ENCODE data around the gene SCAMP4.

SCAMP4 gene

DNA sequence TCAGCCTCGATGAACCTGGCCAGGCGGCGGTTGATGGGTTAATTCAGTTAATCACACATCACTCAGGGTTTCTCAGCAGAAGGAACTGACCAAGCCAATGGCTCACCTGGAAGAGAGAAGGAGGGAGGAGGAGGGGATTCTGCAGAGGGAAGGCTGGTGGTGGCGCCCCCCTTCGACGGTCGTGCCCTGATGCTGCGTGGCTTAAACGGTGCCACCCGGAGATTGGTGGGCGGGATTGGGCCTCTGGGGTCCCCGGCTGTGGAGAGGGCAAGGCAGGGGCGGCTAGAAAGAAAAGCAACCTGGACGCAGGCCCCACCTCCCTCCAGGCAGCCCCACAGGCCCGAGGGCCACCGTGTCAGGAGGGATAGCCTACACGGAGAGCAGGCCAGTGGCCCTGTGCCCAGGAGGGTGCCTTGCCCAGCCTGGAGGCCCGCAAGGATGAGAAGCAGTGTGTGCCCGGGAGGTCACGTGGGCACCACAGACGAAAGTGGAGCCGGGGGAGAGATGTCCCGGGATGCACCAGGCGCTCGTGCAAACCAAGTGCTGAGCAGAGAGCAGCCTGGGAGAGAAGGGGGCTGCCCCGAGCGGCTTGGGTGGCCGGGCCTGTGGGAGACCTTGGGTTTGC lies 51.8 kb downstream of the SCAMP4 start:
- in situ Hi-C loops (cut with HindIII; ENCODE audit: low pct_ligation_motif_present, low sequenced_read_pairs), result no loop called here
- Histone ChIP-seq H3K36me3 (replicated peaks) (peaks cover 5% of the 10 kb centered on the region), H3K4me3 (ENCODE audit: low read depth, low read length) (no peak overlapping the region), H3K27ac (no peak overlapping the region), H3K27me3 (replicated peaks) (no peaks in the 10 kb centered on the region)
- DNase-seq, result no peak
- TF ChIP-seq, protein P1, sequence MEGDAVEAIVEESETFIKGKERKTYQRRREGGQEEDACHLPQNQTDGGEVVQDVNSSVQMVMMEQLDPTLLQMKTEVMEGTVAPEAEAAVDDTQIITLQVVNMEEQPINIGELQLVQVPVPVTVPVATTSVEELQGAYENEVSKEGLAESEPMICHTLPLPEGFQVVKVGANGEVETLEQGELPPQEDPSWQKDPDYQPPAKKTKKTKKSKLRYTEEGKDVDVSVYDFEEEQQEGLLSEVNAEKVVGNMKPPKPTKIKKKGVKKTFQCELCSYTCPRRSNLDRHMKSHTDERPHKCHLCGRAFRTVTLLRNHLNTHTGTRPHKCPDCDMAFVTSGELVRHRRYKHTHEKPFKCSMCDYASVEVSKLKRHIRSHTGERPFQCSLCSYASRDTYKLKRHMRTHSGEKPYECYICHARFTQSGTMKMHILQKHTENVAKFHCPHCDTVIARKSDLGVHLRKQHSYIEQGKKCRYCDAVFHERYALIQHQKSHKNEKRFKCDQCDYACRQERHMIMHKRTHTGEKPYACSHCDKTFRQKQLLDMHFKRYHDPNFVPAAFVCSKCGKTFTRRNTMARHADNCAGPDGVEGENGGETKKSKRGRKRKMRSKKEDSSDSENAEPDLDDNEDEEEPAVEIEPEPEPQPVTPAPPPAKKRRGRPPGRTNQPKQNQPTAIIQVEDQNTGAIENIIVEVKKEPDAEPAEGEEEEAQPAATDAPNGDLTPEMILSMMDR (IDR thresholded peaks at IDR 0.05; ENCODE audit: low read depth, low read length, missing control alignments), result peak; percentile 9

DNA sequence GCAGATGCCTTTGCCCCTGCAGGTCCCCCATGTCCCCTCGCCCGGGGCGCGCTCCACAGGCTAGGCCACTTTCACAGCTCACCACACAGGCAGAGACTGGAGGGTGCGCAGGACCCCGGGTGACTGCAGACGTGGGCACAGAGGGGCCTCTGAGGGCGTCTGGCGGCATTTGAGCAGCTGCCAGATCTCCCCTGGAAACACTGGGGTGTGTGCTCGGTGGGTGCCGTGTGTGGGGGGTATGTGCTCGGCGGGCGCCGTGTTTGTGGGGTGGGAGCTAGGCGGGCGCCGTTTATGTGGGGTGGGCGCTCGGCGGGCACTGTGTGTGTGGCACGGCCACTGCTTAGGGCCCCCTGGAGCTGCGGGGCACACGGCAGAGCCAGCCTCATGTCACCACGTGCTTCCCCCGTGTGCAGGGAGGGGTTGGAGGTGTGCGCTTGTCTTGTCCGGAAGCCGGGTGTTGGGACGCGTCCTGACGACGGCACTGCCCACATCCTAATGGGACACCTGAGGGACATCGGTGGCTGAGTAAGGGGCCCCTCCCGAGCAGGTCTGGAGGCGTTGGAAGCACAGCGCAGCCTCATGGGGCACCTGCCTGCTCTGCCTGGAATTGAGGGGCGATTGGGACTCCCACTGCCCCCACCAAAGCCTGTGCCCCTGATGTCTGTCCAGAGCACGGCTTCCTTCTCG lies 52.5 kb downstream of the SCAMP4 start:
- DNase-seq, result no peak
- peaks cover under 1% of the 10 kb centered on the region for H3K36me3 ChIP-seq (replicated peaks)
- in situ Hi-C loops (cut with HindIII; ENCODE audit: low pct_ligation_motif_present, low sequenced_read_pairs), result no loop called here
- TF ChIP-seq, protein P1 (IDR thresholded peaks at IDR 0.05; ENCODE audit: low read depth, low read length, missing control alignments), result no peak
- no peak overlapping the region for H3K4me3 ChIP-seq (ENCODE audit: low read depth, low read length)
- no peaks in the 10 kb centered on the region for H3K27me3 ChIP-seq (replicated peaks)
- no peak overlapping the region for H3K27ac ChIP-seq

DNA sequence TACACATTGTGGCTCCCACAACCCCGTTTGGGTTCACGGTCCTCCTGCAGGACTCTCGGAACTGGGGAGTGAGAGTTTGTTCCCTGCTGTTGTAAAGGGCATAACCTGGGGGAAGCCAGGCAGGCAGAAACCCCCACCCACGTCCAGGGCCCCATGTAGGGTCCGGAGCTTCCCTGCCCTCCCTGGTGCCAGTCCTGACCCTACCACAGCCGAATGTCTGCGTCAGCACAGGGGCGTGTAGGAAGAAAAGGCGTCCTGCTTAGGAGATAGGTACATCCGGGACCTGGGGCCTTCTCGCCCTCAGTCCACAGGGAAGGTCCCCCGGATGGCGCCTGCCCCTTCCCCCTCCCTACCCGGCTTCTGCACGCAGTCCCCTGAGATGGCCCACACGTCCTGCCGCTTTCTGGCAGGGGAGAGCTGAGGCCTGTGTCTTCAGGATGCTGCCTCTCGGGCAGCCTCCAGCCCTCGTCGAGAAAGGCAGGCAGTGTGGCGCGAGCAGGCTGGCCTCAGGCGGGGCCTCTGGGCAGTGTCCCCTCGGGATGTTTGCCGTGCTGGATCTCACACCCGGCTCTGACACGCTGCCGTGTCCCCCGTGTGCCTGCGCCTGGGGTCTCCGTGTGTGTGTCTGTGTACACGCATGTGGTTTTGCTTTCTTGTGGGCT lies 54.9 kb downstream of the SCAMP4 start:
- DNase-seq, result no peak
- in situ Hi-C loops (cut with HindIII; ENCODE audit: low pct_ligation_motif_present, low sequenced_read_pairs), result no loop called here
- H3K27ac ChIP-seq, result no peak overlapping the region
- no peak overlapping the region for H3K4me3 ChIP-seq (ENCODE audit: low read depth, low read length)
- TF ChIP-seq, protein P1 (IDR thresholded peaks at IDR 0.05; ENCODE audit: low read depth, low read length, missing control alignments), result no peak
- H3K36me3 ChIP-seq (replicated peaks), result peaks cover 2% of the 10 kb centered on the region
- H3K27me3 ChIP-seq (replicated peaks), result no peaks in the 10 kb centered on the region

DNA sequence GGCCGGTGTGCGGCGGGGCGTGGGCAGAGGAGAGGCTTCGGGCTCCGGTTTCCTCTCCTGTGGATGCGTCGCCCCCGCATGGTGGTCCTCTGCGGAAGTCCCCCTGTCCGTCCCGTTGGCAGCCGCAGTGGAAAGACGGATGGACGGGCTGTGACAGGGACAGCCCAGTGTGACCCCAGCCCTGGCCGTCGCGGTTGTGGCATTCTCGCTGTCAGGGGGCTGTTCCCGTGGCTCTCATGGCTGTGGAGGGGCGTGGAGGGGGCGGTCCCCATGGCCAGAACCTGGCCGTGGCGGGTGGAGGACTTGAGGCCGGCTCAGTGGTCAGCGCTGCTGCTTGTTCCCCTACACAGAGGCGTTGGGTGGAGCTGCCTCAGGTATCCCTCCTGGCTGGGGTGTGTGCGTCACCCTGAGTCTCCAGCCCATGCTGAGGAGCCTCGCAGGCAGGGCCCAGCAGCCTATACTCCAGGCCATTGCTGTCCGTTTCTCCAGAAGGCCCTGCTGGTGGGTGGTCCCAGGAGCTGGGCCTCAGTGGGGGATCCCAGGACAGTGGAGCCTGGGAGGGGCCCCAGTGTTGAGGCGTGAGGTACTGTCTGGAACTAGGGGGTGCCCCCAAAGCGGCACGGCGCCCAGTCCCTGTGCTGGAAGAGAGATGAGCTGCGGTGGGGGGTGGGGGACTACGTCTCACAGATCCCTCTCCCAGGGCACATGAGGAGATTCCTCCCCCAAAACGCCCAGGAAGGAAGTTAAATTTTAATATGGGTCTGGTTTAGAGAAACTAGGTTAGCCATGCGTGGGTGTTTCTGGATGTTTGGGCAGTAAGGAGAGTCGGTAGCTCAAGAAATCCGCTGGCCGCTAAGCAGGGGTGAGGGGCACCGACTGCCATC lies 56.0 kb downstream of the SCAMP4 start:
- TF ChIP-seq, protein P1 (IDR thresholded peaks at IDR 0.05; ENCODE audit: low read depth, low read length, missing control alignments), result no peak
- in situ Hi-C loops (cut with HindIII; ENCODE audit: low pct_ligation_motif_present, low sequenced_read_pairs), result no loop called here
- H3K27ac ChIP-seq, result no peak overlapping the region
- no peak for DNase-seq
- H3K27me3 ChIP-seq (replicated peaks), result no peaks in the 10 kb centered on the region
- no peak overlapping the region for H3K4me3 ChIP-seq (ENCODE audit: low read depth, low read length)
- H3K36me3 ChIP-seq (replicated peaks), result peaks cover 2% of the 10 kb centered on the region

DNA sequence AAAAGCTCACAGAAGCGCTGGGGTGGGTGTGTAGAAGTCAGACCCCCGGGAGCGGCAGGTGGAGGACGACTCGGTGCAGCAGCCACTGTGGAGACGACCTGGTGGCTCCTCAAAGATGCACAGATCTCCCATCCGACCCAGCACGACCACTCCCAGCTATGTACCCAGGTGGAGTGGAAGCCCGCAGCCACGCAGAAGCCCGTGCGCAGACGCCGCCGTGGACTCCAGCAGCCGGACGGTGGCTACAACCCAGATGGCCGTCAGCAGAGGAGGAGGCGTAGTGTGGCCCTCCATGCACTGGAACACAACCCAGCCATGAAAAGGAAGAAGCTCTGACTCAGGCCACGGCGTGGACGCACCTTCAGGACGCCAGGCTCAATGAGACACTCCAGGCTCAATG lies 57.5 kb downstream of the SCAMP4 start:
- TF ChIP-seq, protein P1 (IDR thresholded peaks at IDR 0.05; ENCODE audit: low read depth, low read length, missing control alignments), result no peak
- no peaks in the 10 kb centered on the region for H3K27me3 ChIP-seq (replicated peaks)
- no peak overlapping the region for H3K4me3 ChIP-seq (ENCODE audit: low read depth, low read length)
- in situ Hi-C loops (cut with HindIII; ENCODE audit: low pct_ligation_motif_present, low sequenced_read_pairs), result no loop called here
- H3K27ac ChIP-seq, result no peak overlapping the region
- DNase-seq, result no peak
- H3K36me3 ChIP-seq (replicated peaks), result peaks cover 2% of the 10 kb centered on the region

Measured in brain microvascular endothelial cell (primary cell).